ENCODE data around the gene PPTC7.

PPTC7 gene

GRCh38 chr12:110575326-110575725 is 7.8 kb downstream of the PPTC7 start:
- TF ChIP-seq, protein P1, sequence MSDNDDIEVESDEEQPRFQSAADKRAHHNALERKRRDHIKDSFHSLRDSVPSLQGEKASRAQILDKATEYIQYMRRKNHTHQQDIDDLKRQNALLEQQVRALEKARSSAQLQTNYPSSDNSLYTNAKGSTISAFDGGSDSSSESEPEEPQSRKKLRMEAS (IDR thresholded peaks at IDR 0.05): no peak
- TF ChIP-seq YY1 (IDR thresholded peaks at IDR 0.05; ENCODE audit: low read depth): no peak
- TF ChIP-seq REST (IDR thresholded peaks at IDR 0.05; ENCODE audit: low read depth): no peak
- no peak for TF ChIP-seq CREB1 (IDR thresholded peaks at IDR 0.05; ENCODE audit: low read depth)
- no peak for TF ChIP-seq CEBPB (IDR thresholded peaks at IDR 0.05)
- TF ChIP-seq ZBTB7A (IDR thresholded peaks at IDR 0.05; ENCODE audit: low read depth): no peak
- TF ChIP-seq, protein P2, sequence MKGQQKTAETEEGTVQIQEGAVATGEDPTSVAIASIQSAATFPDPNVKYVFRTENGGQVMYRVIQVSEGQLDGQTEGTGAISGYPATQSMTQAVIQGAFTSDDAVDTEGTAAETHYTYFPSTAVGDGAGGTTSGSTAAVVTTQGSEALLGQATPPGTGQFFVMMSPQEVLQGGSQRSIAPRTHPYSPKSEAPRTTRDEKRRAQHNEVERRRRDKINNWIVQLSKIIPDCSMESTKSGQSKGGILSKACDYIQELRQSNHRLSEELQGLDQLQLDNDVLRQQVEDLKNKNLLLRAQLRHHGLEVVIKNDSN (IDR thresholded peaks at IDR 0.05): no peak
- no peak for TF ChIP-seq TAF1 (IDR thresholded peaks at IDR 0.05; ENCODE audit: low read depth)
- TF ChIP-seq RAD21 (IDR thresholded peaks at IDR 0.05; ENCODE audit: low read depth): no peak
- TF ChIP-seq EP300 (IDR thresholded peaks at IDR 0.05; ENCODE audit: borderline replicate concordance): no peak
- TF ChIP-seq EGR1 (IDR thresholded peaks at IDR 0.05): no peak
- TF ChIP-seq TCF12 (IDR thresholded peaks at IDR 0.05; ENCODE audit: low read depth): no peak
- no peak for TF ChIP-seq FOXM1 (IDR thresholded peaks at IDR 0.05; ENCODE audit: borderline replicate concordance, low read depth)

DNA sequence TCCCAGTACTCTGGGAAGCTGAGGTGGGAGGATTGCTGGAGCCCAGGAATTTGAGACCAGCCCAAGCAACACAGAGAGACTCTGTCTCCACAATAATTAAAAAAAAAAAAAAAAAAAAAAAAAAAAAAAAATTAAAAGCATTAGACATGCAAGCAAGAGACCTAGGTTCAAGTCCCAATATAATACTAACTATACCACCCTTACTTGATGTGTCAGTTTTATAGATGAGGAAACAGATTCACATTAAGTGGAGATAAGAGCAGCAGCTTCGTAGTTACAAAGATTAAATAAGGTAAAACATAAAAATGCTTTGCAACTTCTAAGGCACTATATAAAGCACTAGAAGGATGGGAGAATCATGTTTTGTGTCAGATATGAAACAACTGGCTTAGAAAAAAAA is 9.1 kb downstream of the PPTC7 start:
- TF ChIP-seq YY1 (IDR thresholded peaks at IDR 0.05; ENCODE audit: low read depth) (no peak), EGR1 (IDR thresholded peaks at IDR 0.05) (no peak), FOXM1 (IDR thresholded peaks at IDR 0.05; ENCODE audit: borderline replicate concordance, low read depth) (no peak), TEAD4 (IDR thresholded peaks at IDR 0.05) (no peak), TCF12 (IDR thresholded peaks at IDR 0.05; ENCODE audit: low read depth) (no peak), EP300 (IDR thresholded peaks at IDR 0.05; ENCODE audit: borderline replicate concordance) (no peak), CEBPB (IDR thresholded peaks at IDR 0.05) (no peak), TAF1 (IDR thresholded peaks at IDR 0.05; ENCODE audit: low read depth) (no peak), CREB1 (IDR thresholded peaks at IDR 0.05; ENCODE audit: low read depth) (no peak)
- TF ChIP-seq, protein P1 (IDR thresholded peaks at IDR 0.05): no peak

- TF ChIP-seq RAD21 (IDR thresholded peaks at IDR 0.05; ENCODE audit: low read depth) (no peak), FOXM1 (IDR thresholded peaks at IDR 0.05; ENCODE audit: borderline replicate concordance, low read depth) (no peak), CREB1 (IDR thresholded peaks at IDR 0.05; ENCODE audit: low read depth) (no peak), ZBTB7A (IDR thresholded peaks at IDR 0.05; ENCODE audit: low read depth) (no peak), TAF1 (IDR thresholded peaks at IDR 0.05; ENCODE audit: low read depth) (no peak), EP300 (IDR thresholded peaks at IDR 0.05; ENCODE audit: borderline replicate concordance) (no peak), TCF12 (IDR thresholded peaks at IDR 0.05; ENCODE audit: low read depth) (no peak), NFIC (IDR thresholded peaks at IDR 0.05) (no peak), TEAD4 (IDR thresholded peaks at IDR 0.05) (no peak), EGR1 (IDR thresholded peaks at IDR 0.05) (no peak), CEBPB (IDR thresholded peaks at IDR 0.05) (no peak), REST (IDR thresholded peaks at IDR 0.05; ENCODE audit: low read depth) (no peak), YY1 (IDR thresholded peaks at IDR 0.05; ENCODE audit: low read depth) (no peak)
- TF ChIP-seq, protein P2 (IDR thresholded peaks at IDR 0.05): no peak
- TF ChIP-seq, protein P1 (IDR thresholded peaks at IDR 0.05): no peak
Observed at GRCh38 chr12:110568752-110569151, 14.4 kb downstream of the PPTC7 start.

- TF ChIP-seq EP300 (IDR thresholded peaks at IDR 0.05; ENCODE audit: borderline replicate concordance): no peak
- TF ChIP-seq REST (IDR thresholded peaks at IDR 0.05; ENCODE audit: low read depth): no peak
- TF ChIP-seq CREB1 (IDR thresholded peaks at IDR 0.05; ENCODE audit: low read depth): no peak
- TF ChIP-seq RAD21 (IDR thresholded peaks at IDR 0.05; ENCODE audit: low read depth): no peak
- TF ChIP-seq, protein P2 (IDR thresholded peaks at IDR 0.05): no peak
- no peak for TF ChIP-seq TEAD4 (IDR thresholded peaks at IDR 0.05)
- TF ChIP-seq TCF12 (IDR thresholded peaks at IDR 0.05; ENCODE audit: low read depth): no peak
- TF ChIP-seq YY1 (IDR thresholded peaks at IDR 0.05; ENCODE audit: low read depth): no peak
- TF ChIP-seq FOXM1 (IDR thresholded peaks at IDR 0.05; ENCODE audit: borderline replicate concordance, low read depth): no peak
- TF ChIP-seq, protein P1 (IDR thresholded peaks at IDR 0.05): no peak
- TF ChIP-seq NFIC (IDR thresholded peaks at IDR 0.05): no peak
- no peak for TF ChIP-seq CEBPB (IDR thresholded peaks at IDR 0.05)
- no peak for TF ChIP-seq EGR1 (IDR thresholded peaks at IDR 0.05)
- TF ChIP-seq ZBTB7A (IDR thresholded peaks at IDR 0.05; ENCODE audit: low read depth): no peak
- no peak for TF ChIP-seq TAF1 (IDR thresholded peaks at IDR 0.05; ENCODE audit: low read depth)
Observed at GRCh38 chr12:110566993-110567392, 16.1 kb downstream of the PPTC7 start.

Data from Ishikawa (cell line).